RWPE2 (cell line): ENCODE results near the gene RTEL1.

Source experiments
- ATAC-seq: fragments of 200-7000 bp; cut with Tn5 transposase; 3 replicates; pipeline ENCODE4 v1.9.1; 2021; ENCODE audit warnings: low read depth
- DNase-seq: peaks from one replicate; pipeline ENCODE4 v3.0.0-alpha.2; 2020; ENCODE audit warnings: low spot score
- H3K27ac ChIP-seq: fragments of 450-650 bp; 2 replicates; pipeline ENCODE4 v1.5.1; 2017; ENCODE audit warnings: mild to moderate bottlenecking; ENCODE audit not compliant: poor library complexity, severe bottlenecking
- H3K27me3 ChIP-seq: fragments of 250-450 bp; sonication (Bioruptor Pico); 2 replicates; pipeline ENCODE4 v1.5.1; 2021; ENCODE audit warnings: mild to moderate bottlenecking, moderate library complexity; ENCODE audit not compliant: insufficient read depth, poor library complexity, severe bottlenecking
- H3K36me3 ChIP-seq: fragments of 250-450 bp; sonication (Bioruptor Pico); 2 replicates; pipeline ENCODE4 v1.5.1; 2020; ENCODE audit warnings: low read depth, mild to moderate bottlenecking, moderate library complexity
- H3K4me1 ChIP-seq: fragments of 250-450 bp; sonication (Bioruptor Pico); 2 replicates; pipeline ENCODE4 v1.5.1; 2021; ENCODE audit warnings: mild to moderate bottlenecking, moderate library complexity; ENCODE audit not compliant: insufficient read depth, poor library complexity, severe bottlenecking
- H3K4me3 ChIP-seq: fragments of 250-450 bp; sonication (Bioruptor Pico); 2 replicates; pipeline ENCODE4 v1.5.1; 2021; ENCODE audit warnings: mild to moderate bottlenecking, moderate library complexity; ENCODE audit not compliant: severe bottlenecking
- H3K9me3 ChIP-seq: fragments of 250-450 bp; sonication (Bioruptor Pico); 2 replicates; pipeline ENCODE4 v1.5.1; 2021; ENCODE audit warnings: mild to moderate bottlenecking, moderate library complexity; ENCODE audit not compliant: severe bottlenecking
- CTCF ChIP-seq: fragments of 450-650 bp; IDR thresholded peaks from one replicate; pipeline ENCODE4 v1.5.1; 2017; ENCODE audit warnings: mild to moderate bottlenecking, moderate library complexity; ENCODE audit not compliant: poor library complexity, severe bottlenecking

Gene RTEL1

GRCh38 chr20:63699466-63700198, 41.5 kb downstream of the RTEL1 start:
- Histone ChIP-seq H3K27ac (peak overlapping the region; percentile 96), H3K36me3 (peaks cover 44% of the 10 kb centered on the region), H3K27me3 (no peaks in the 10 kb centered on the region), H3K4me1 (peaks cover 32% of the 10 kb centered on the region), H3K4me3 (no peak overlapping the region), H3K9me3 (no peaks in the 10 kb centered on the region)
- no peak for ATAC-seq
- no peak for TF ChIP-seq CTCF
- DNase-seq, result peak; percentile 85

GRCh38 chr20:63700199-63701050, 42.3 kb downstream of the RTEL1 start:
- ATAC-seq, result no peak

GRCh38 chr20:63701051-63701328, 42.9 kb downstream of the RTEL1 start:
- peaks cover 49% of the 10 kb centered on the region for H3K36me3 ChIP-seq

More at GRCh38 chr20:63700199-63701050, 42.3 kb downstream of the RTEL1 start:
- no peak for TF ChIP-seq CTCF
- DNase-seq, result peak; percentile 88
- H3K9me3 ChIP-seq, result no peaks in the 10 kb centered on the region
- no peak overlapping the region for H3K4me3 ChIP-seq
- peaks cover 32% of the 10 kb centered on the region for H3K4me1 ChIP-seq
- H3K27ac ChIP-seq, result peak overlapping the region; percentile 96
- no peaks in the 10 kb centered on the region for H3K27me3 ChIP-seq
- H3K36me3 ChIP-seq, result peaks cover 47% of the 10 kb centered on the region

GRCh38 chr20:63701329-63702035, 43.4 kb downstream of the RTEL1 start:
- TF ChIP-seq CTCF, result no peak
- DNase-seq, result peak; percentile 88
- no peaks in the 10 kb centered on the region for H3K9me3 ChIP-seq
- H3K4me3 ChIP-seq, result no peak overlapping the region
- peaks cover 31% of the 10 kb centered on the region for H3K4me1 ChIP-seq
- ATAC-seq, result no peak
- no peaks in the 10 kb centered on the region for H3K27me3 ChIP-seq
- H3K27ac ChIP-seq, result peak overlapping the region; percentile 96
- peaks cover 52% of the 10 kb centered on the region for H3K36me3 ChIP-seq

More at GRCh38 chr20:63701051-63701328, 42.9 kb downstream of the RTEL1 start:
- Histone ChIP-seq H3K4me1 (peaks cover 29% of the 10 kb centered on the region), H3K27ac (peak overlapping the region; percentile 96), H3K9me3 (no peaks in the 10 kb centered on the region), H3K4me3 (no peak overlapping the region), H3K27me3 (no peaks in the 10 kb centered on the region)
- DNase-seq (no peak), ATAC-seq (no peak)
- TF ChIP-seq CTCF, result no peak
